A549 (cell line): ENCODE results near the gene FSTL4. TPM values are rescaled to one million over a fixed set of nuclear protein-coding genes. Genes with fewer than 3 reads are reported as not detected.

Experiments
- ATAC-seq, 2 experiments: fragments of 200-7000 bp in 1 of 2; fragments of >200 bp in 1 of 2; cut with Nextera tagmentation in 1 of 2; cut with Tn5 transposase in 1 of 2; 3 replicates each; pipeline versions ENCODE4 v1.8.0 to v1.9.1; 2018 to 2020; ENCODE audit warnings: mild to moderate bottlenecking in 1 of 2, moderate library complexity in 1 of 2
- CTCF ChIA-PET: fragments of 300-600 bp; sonication (Branson Sonifier 250); formaldehyde crosslinking; extraction: SDS; loops from one replicate; lab custom pipeline; 2021; ENCODE audit warnings: antibody characterized with exemption, inconsistent platforms; lab: Yijun Ruan, JAX
- POLR2A ChIA-PET: fragments of 350-600 bp; formaldehyde crosslinking; extraction: SDS; loops from one replicate; lab custom pipeline; 2021; ENCODE audit warnings: antibody characterized with exemption, inconsistent platforms; lab: Yijun Ruan, JAX
- DNase-seq, 2 experiments: peaks; one replicate each; pipeline versions ENCODE4 v3.0.0 to v3.0.0-alpha.2; 2011 to 2016; ENCODE audit warnings: low read depth in 1 of 2, low spot score in 1 of 2
- FAIRE-seq: peaks from 2 replicates; lab custom pipeline; 2011; peaks lifted over from hg19 to GRCh38; lab: Jason Lieb, UNC
- H3K27ac ChIP-seq, 2 experiments: fragments of >200 bp; sonication (Bioruptor Twin); formaldehyde crosslinking; 3 replicates each; pipeline ENCODE4 v1.5.1; 2016 to 2017
- H3K4me1 ChIP-seq: fragments of >200 bp; sonication (Bioruptor Twin); formaldehyde crosslinking; 3 replicates; pipeline ENCODE4 v1.6.1; 2016
- H3K4me2 ChIP-seq: fragments of >200 bp; sonication (Bioruptor Twin); formaldehyde crosslinking; 3 replicates; pipeline ENCODE4 v1.6.1; 2016
- H3K4me3 ChIP-seq: fragments of >200 bp; sonication (Bioruptor Twin); formaldehyde crosslinking; 3 replicates; pipeline ENCODE4 v1.5.1; 2016
- H3K9me3 ChIP-seq: fragments of >200 bp; sonication (Bioruptor Twin); formaldehyde crosslinking; 3 replicates; pipeline ENCODE4 v1.6.1; 2016
- BHLHE40 ChIP-seq: IDR thresholded peaks from 2 replicates; pipeline ENCODE4 v1.6.1; 2012; ENCODE audit warnings: low read depth, low read length, inconsistent platforms
- CBX2 ChIP-seq: fragments of 200-600 bp; sonication (generic); IDR thresholded peaks from 2 replicates; pipeline ENCODE4 v1.6.1; 2016; ENCODE audit warnings: low read depth, mild to moderate bottlenecking, borderline replicate concordance
- CHD4 ChIP-seq: fragments of 200-600 bp; sonication (generic); IDR thresholded peaks from 2 replicates; pipeline ENCODE4 v1.6.1; 2016; ENCODE audit warnings: antibody characterized with exemption, mild to moderate bottlenecking, borderline replicate concordance
- ESRRA ChIP-seq: fragments of 150-350 bp; IDR thresholded peaks from 2 replicates; pipeline ENCODE4 v1.6.1; 2014; ENCODE audit warnings: mild to moderate bottlenecking, low read length, borderline replicate concordance
- FOSL2 ChIP-seq, 2 experiments: fragments of 450-650 bp in 1 of 2; fragments of >200 bp in 1 of 2; sonication (Bioruptor Twin) in 1 of 2; formaldehyde crosslinking; IDR thresholded peaks; 2 replicates each; pipeline versions ENCODE4 v1.5.0 to v1.6.1; 2016 to 2020; ENCODE audit warnings: mild to moderate bottlenecking in 1 of 2, moderate library complexity in 1 of 2
- FOXS1 ChIP-seq: fragments of 250-450 bp; sonication (Bioruptor Pico); IDR thresholded peaks from 2 replicates; pipeline ENCODE4 v1.5.0; 2020; ENCODE audit warnings: mild to moderate bottlenecking, moderate library complexity
- GATA3 ChIP-seq: IDR thresholded peaks from 2 replicates; pipeline ENCODE4 v1.6.1; 2012; ENCODE audit warnings: borderline replicate concordance
- HEYL ChIP-seq: fragments of 250-450 bp; sonication (Bioruptor Pico); IDR thresholded peaks from 2 replicates; pipeline ENCODE4 v1.8.0; 2021; ENCODE audit warnings: mild to moderate bottlenecking, moderate library complexity
- HOXA7 ChIP-seq: fragments of 250-450 bp; sonication (Bioruptor Pico); IDR thresholded peaks from 2 replicates; pipeline ENCODE4 v1.5.0; 2020; ENCODE audit warnings: mild to moderate bottlenecking, moderate library complexity
- HOXB5 ChIP-seq: fragments of 250-450 bp; sonication (Bioruptor Pico); IDR thresholded peaks from 2 replicates; pipeline ENCODE4 v1.5.0; 2020; ENCODE audit warnings: mild to moderate bottlenecking, moderate library complexity
- MAFK ChIP-seq: fragments of 450-650 bp; IDR thresholded peaks from 2 replicates; pipeline ENCODE4 v1.6.1; 2014; ENCODE audit not compliant: partially characterized antibody
- MYC ChIP-seq: IDR thresholded peaks from 2 replicates; pipeline ENCODE4 v1.6.1; 2012; ENCODE audit warnings: mild to moderate bottlenecking, inconsistent platforms, low read length, improper control_type of control experiment, borderline replicate concordance
- PHF8 ChIP-seq: fragments of 200-600 bp; sonication (generic); IDR thresholded peaks from 2 replicates; pipeline ENCODE4 v1.6.1; 2016; ENCODE audit warnings: low read depth, mild to moderate bottlenecking, antibody characterized with exemption, moderate library complexity, borderline replicate concordance
- RAD21 ChIP-seq, 2 experiments: fragments of >200 bp in 1 of 2; sonication (Bioruptor Twin) in 1 of 2; formaldehyde crosslinking in 1 of 2; IDR thresholded peaks in 1 of 2; conservative IDR thresholded peaks in 1 of 2; 2 replicates in 1 of 2; 3 replicates in 1 of 2; pipeline ENCODE4 v1.6.1; 2012 to 2018; ENCODE audit warnings: inconsistent platforms in 1 of 2
- RARB ChIP-seq: fragments of 250-450 bp; sonication (Bioruptor Pico); IDR thresholded peaks from 2 replicates; pipeline ENCODE4 v1.8.0; 2021; ENCODE audit warnings: mild to moderate bottlenecking, moderate library complexity
- RFX5 ChIP-seq: fragments of 450-650 bp; IDR thresholded peaks from 2 replicates; pipeline ENCODE4 v1.7.1; 2014; ENCODE audit warnings: antibody characterized with exemption, mild to moderate bottlenecking, moderate library complexity
- RNF2 ChIP-seq: fragments of 200-600 bp; sonication (generic); IDR thresholded peaks from 2 replicates; pipeline ENCODE4 v1.6.1; 2016; ENCODE audit warnings: low read depth, mild to moderate bottlenecking, antibody characterized with exemption, moderate library complexity, borderline replicate concordance
- SMC3 ChIP-seq: fragments of >200 bp; sonication (Bioruptor Twin); formaldehyde crosslinking; IDR thresholded peaks from 3 replicates; pipeline ENCODE4 v1.6.1; 2018; ENCODE audit warnings: inconsistent platforms
- ZSCAN20 ChIP-seq: fragments of 250-450 bp; sonication (Bioruptor Pico); IDR thresholded peaks from 2 replicates; pipeline ENCODE4 v1.8.0; 2022; ENCODE audit warnings: mild to moderate bottlenecking, moderate library complexity
- WGBS: methylation state at CpG from one replicate; pipeline ENCODE4 v1.1.6; 2017; ENCODE audit errors: missing lambda C conversion rate; 5-methylcytosine and 5-hydroxymethylcytosine counted together
- polyA plus RNA-seq, 4 experiments: library from polyadenylated mRNA; depleted of rRNA in 3 of 4; stranded (reverse); fragments of >200 nt; fragmentation: RNase III in 1 of 4; extraction: RNeasy Plus Mini Kit Qiagen cat#74134 plus additional on column Dnase treatment in 1 of 4; gene quantifications; 2 replicates in 3 of 4; 3 replicates in 1 of 4; pipeline ENCODE4 v1.2.3, GENCODE V29; 2011 to 2017
- TF ChIP-seq, protein P1 (sequence below): IDR thresholded peaks from 2 replicates; pipeline ENCODE4 v1.6.1; 2012
- TF ChIP-seq, protein P2 (sequence below): fragments of 450-650 bp; IDR thresholded peaks from 2 replicates; pipeline ENCODE4 v1.6.1; 2014; ENCODE audit warnings: antibody characterized with exemption
- TF ChIP-seq, protein P3 (sequence below): fragments of 150-350 bp; IDR thresholded peaks from 2 replicates; pipeline ENCODE4 v1.6.1; 2014; ENCODE audit warnings: low read depth, mild to moderate bottlenecking, low read length
- TF ChIP-seq, protein P4 (sequence below): IDR thresholded peaks from 2 replicates; pipeline ENCODE4 v1.6.1; 2012

The FSTL4 gene
- polyA plus RNA-seq, 2 of the 4 experiments (the other 2 are of a cell fraction): 1.6 to 1.8 TPM

- TF ChIP-seq, protein P1, sequence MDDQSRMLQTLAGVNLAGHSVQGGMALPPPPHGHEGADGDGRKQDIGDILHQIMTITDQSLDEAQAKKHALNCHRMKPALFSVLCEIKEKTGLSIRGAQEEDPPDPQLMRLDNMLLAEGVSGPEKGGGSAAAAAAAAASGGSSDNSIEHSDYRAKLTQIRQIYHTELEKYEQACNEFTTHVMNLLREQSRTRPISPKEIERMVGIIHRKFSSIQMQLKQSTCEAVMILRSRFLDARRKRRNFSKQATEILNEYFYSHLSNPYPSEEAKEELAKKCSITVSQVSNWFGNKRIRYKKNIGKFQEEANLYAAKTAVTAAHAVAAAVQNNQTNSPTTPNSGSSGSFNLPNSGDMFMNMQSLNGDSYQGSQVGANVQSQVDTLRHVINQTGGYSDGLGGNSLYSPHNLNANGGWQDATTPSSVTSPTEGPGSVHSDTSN: no peak
- TF ChIP-seq GATA3: no peak
- TF ChIP-seq RARB (CRISPR knock-in tag): no peak
- TF ChIP-seq, protein P2, sequence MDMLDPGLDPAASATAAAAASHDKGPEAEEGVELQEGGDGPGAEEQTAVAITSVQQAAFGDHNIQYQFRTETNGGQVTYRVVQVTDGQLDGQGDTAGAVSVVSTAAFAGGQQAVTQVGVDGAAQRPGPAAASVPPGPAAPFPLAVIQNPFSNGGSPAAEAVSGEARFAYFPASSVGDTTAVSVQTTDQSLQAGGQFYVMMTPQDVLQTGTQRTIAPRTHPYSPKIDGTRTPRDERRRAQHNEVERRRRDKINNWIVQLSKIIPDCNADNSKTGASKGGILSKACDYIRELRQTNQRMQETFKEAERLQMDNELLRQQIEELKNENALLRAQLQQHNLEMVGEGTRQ: no peak
- no peak for TF ChIP-seq HOXB5 (CRISPR knock-in tag)
- no peak for TF ChIP-seq CBX2
Observed at GRCh38 chr5:133478199-133478985, 133.9 kb downstream of the FSTL4 start (continued).

GRCh38 chr5:133475986-133476385, 136.4 kb downstream of the FSTL4 start:
- H3K9me3 ChIP-seq: no peaks in the 10 kb centered on the region
- no peak overlapping the region for H3K4me3 ChIP-seq
- no peaks in the 10 kb centered on the region for H3K4me1 ChIP-seq
- ChIA-PET POLR2A (no interaction called here), CTCF (interaction anchor here (0.8 to 2.4 kb wide), 2 partner anchors 24 to 52 kb away, joined by 3 to 8 read pairs; no protein-coding TSS in a partner anchor)
- TF ChIP-seq FOSL2 (IDR thresholded peaks at IDR 0.05): no peak
- no peak for TF ChIP-seq FOSL2 (CRISPR knock-in tag; IDR thresholded peaks at IDR 0.05)
- no peak for TF ChIP-seq ZSCAN20
- TF ChIP-seq MAFK: peak; percentile 23
- H3K4me2 ChIP-seq: no peak overlapping the region
- FAIRE-seq (no peak), DNase-seq (no peak), ATAC-seq (no peak)
- no peak overlapping the region for H3K27ac ChIP-seq
- WGBS: 32% methylated on average over 7 of the region's 7 CpGs

GRCh38 chr5:133474851-133475590, 137.3 kb downstream of the FSTL4 start:
- ChIA-PET CTCF (interaction anchor here (0.7 to 2.4 kb wide), 2 partner anchors 13 to 51 kb away, joined by 3 to 8 read pairs; no protein-coding TSS in a partner anchor), POLR2A (no interaction called here)
- FAIRE-seq (no peak), ATAC-seq (no peak), DNase-seq (no peak)
- Histone ChIP-seq H3K9me3 (no peaks in the 10 kb centered on the region), H3K4me2 (no peak overlapping the region), H3K4me1 (no peaks in the 10 kb centered on the region), H3K4me3 (no peak overlapping the region), H3K27ac (no peak overlapping the region)
- WGBS: 59% methylated on average over 20 of the region's 20 CpGs
- TF ChIP-seq, protein P2: no peak
- TF ChIP-seq HOXA7 (no peak), PHF8 (no peak)

- H3K4me3 ChIP-seq: no peak overlapping the region
- DNase-seq (no peak), FAIRE-seq (no peak), ATAC-seq (no peak)
- POLR2A ChIA-PET: no interaction called here
- no peaks in the 10 kb centered on the region for H3K4me1 ChIP-seq
- CTCF ChIA-PET: no interaction called here
- 55% methylated on average over 8 of the region's 8 CpGs for WGBS
- H3K4me2 ChIP-seq: no peak overlapping the region
- no peak for TF ChIP-seq ESRRA
- no peak for TF ChIP-seq BHLHE40
- TF ChIP-seq CHD4: no peak
- TF ChIP-seq, protein P3, sequence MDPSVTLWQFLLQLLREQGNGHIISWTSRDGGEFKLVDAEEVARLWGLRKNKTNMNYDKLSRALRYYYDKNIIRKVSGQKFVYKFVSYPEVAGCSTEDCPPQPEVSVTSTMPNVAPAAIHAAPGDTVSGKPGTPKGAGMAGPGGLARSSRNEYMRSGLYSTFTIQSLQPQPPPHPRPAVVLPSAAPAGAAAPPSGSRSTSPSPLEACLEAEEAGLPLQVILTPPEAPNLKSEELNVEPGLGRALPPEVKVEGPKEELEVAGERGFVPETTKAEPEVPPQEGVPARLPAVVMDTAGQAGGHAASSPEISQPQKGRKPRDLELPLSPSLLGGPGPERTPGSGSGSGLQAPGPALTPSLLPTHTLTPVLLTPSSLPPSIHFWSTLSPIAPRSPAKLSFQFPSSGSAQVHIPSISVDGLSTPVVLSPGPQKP: no peak
- TF ChIP-seq FOXS1 (CRISPR knock-in tag): no peak
- no peak for TF ChIP-seq SMC3
- TF ChIP-seq, protein P4, sequence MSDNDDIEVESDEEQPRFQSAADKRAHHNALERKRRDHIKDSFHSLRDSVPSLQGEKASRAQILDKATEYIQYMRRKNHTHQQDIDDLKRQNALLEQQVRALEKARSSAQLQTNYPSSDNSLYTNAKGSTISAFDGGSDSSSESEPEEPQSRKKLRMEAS: no peak
- TF ChIP-seq MYC: no peak
- no peak for TF ChIP-seq RFX5
- no peak for TF ChIP-seq RAD21 (conservative IDR thresholded peaks at IDR 0.05 in 1 of 2, IDR thresholded peaks at IDR 0.05 in 1 of 2)
- TF ChIP-seq HEYL (CRISPR knock-in tag): no peak
- no peak for TF ChIP-seq RNF2
- no peak for TF ChIP-seq CBX2
- TF ChIP-seq HOXA7: no peak
- no peak overlapping the region for H3K27ac ChIP-seq
- no peaks in the 10 kb centered on the region for H3K9me3 ChIP-seq
Observed at GRCh38 chr5:133473291-133473690, 139.1 kb downstream of the FSTL4 start.
